Measurements from ENCODE around the gene PPM1G.

The PPM1G gene

DNA sequence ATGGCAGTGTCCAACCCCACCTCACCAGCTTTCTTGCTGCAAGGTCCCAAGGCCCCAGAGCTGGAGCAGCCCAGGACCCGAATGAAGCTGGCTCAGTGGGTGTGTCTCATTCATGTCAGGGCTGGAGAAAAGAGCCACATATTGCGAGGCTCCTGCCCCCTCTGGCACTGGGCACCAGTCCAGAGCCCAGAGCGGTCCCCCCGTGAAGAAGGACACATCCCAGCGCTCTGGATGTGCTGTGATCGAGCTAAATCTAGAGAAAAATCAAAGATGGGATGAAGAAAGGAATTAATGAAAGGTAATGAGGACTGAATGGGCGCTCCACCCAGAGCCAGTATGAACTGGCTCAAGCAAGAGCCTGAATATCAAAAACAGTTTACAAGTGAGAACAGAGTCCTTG is 73.2 kb downstream of the PPM1G start:
- no peak for DNase-seq (ENCODE audit: extremely low read depth in 1 of 2, low read depth in 1 of 2)

DNA sequence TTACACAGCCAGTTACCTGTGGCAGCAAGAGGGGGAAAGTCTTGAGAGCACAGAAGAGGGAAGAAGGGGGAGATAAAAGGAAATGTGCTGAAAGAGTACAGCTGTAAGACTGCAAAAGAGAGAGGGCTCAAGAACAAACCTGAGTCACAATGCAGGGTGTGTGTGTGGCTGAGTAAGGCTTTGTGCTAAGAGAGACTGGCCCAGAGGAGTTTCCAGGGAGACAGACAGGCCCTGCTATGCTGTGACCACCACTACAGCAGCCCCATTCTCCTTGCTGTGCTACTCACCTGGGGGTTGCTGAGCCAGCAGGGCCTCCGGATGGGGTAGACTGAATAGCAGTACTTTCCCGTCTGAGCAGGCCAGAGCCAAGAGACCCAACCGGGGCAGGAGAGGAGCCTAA is 74.1 kb downstream of the PPM1G start:
- no peak for DNase-seq (ENCODE audit: extremely low read depth in 1 of 2, low read depth in 1 of 2)
